Measurements from ENCODE around the gene PRM3. TPM values are rescaled to one million over a fixed set of nuclear protein-coding genes. Genes with fewer than 3 reads are reported as not detected.
A peak's percentile ranks its signal among the peaks of the same experiment; 100 is the strongest.

Gene PRM3
- total RNA-seq, 1 experiment from 2014 or later: not detected

DNA sequence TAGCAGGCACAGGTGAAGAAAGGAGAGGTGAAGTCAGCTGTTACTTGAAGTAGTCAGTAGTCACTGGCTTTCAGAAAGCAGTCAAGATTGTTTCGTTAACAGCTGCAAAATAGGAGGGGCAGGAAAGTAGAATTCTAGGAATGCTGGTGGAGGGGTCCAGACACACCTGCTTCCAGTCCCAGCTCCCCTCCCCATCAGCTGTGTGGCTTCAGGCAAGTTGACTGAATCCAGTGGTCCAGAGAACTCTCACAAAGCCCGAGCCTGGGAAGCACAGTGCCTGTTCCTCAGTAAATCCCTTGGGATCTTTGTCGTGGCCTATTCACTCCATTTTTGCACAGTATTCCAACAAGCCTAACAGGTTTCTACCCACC, 12.8 kb downstream of the PRM3 start:
- Histone ChIP-seq H2BK15ac (ENCODE audit: low read depth, low read length) (no peak overlapping the region), H4K5ac (ENCODE audit: insufficient read length, low read depth, low read length) (no peak overlapping the region), H2BK5ac (ENCODE audit: insufficient read length, low read length) (no peak overlapping the region), H2BK12ac (ENCODE audit: insufficient read length, low read depth, low read length) (no peak overlapping the region), H3K4me1 (ENCODE audit: insufficient read depth, low read length) (peaks cover 5% of the 10 kb centered on the region; the same call in 1 of the 2 replicates), H2AK5ac (ENCODE audit: insufficient read length, low read length) (no peak overlapping the region), H3K9ac (ENCODE audit: extremely low read depth, insufficient read length, low read length) (no peak overlapping the region), H4K20me1 (ENCODE audit: control insufficient read depth, insufficient read depth, insufficient read length) (no peaks in the 10 kb centered on the region), H3K14ac (ENCODE audit: insufficient read depth, low read length) (no peak overlapping the region), H3K56ac (ENCODE audit: insufficient read length, low read depth, low read length) (no peak overlapping the region), H3K23me2 (ENCODE audit: insufficient read length, low read depth, low read length, poor library complexity, severe bottlenecking) (peaks cover 9% of the 10 kb centered on the region), H2BK120ac (ENCODE audit: low read depth, low read length, poor library complexity, severe bottlenecking) (no peak overlapping the region), H3K23ac (ENCODE audit: insufficient read length, low read depth, low read length) (no peak overlapping the region), H4K91ac (ENCODE audit: insufficient read length, low read depth, low read length) (no peak overlapping the region), H3K18ac (ENCODE audit: insufficient read length, low read depth, low read length) (no peak overlapping the region), H3K27ac (ENCODE audit: insufficient read length, low read depth, low read length) (no peak overlapping the region), H3K4ac (ENCODE audit: low read depth, low read length) (no peak overlapping the region), H2BK20ac (ENCODE audit: low read depth, low read length, poor library complexity, severe bottlenecking) (no peak overlapping the region), H2AFZ (ENCODE audit: low read length) (no peak overlapping the region), H3K79me1 (ENCODE audit: insufficient read depth, low read depth, low read length, poor library complexity, severe bottlenecking) (no peaks in the 10 kb centered on the region), H3K27me3 (ENCODE audit: insufficient read depth, low read length) (no peaks in the 10 kb centered on the region), H4K8ac (replicated peaks; ENCODE audit: insufficient read length, low read depth, low read length) (no peak overlapping the region), H3T11ph (ENCODE audit: low read length) (no peak overlapping the region), H3K4me2 (ENCODE audit: insufficient read depth, insufficient read length, low read length) (no peak overlapping the region), H3K79me2 (ENCODE audit: insufficient read depth, low read length) (no peaks in the 10 kb centered on the region), H3K9me3 (ENCODE audit: control insufficient read depth, low read depth, low read length) (no peaks in the 10 kb centered on the region)
- H3K36me3 Mint-ChIP-seq (ENCODE audit: insufficient read depth in 1 of 3, low read depth in 3 of 3): no peaks in the 10 kb centered on the region
- peak overlapping the region in 1 of 3 experiments; percentile 76; a peak in 1 of 7 replicates for H3K27ac Mint-ChIP-seq
- H3K4me3 Mint-ChIP-seq: no peak overlapping the region
- no peaks in the 10 kb centered on the region; the same call in 1 of the 2 replicates for H3K27me3 Mint-ChIP-seq (ENCODE audit: low read depth)
- peak; percentile 63 for DNase-seq
- TF ChIP-seq, protein P1, sequence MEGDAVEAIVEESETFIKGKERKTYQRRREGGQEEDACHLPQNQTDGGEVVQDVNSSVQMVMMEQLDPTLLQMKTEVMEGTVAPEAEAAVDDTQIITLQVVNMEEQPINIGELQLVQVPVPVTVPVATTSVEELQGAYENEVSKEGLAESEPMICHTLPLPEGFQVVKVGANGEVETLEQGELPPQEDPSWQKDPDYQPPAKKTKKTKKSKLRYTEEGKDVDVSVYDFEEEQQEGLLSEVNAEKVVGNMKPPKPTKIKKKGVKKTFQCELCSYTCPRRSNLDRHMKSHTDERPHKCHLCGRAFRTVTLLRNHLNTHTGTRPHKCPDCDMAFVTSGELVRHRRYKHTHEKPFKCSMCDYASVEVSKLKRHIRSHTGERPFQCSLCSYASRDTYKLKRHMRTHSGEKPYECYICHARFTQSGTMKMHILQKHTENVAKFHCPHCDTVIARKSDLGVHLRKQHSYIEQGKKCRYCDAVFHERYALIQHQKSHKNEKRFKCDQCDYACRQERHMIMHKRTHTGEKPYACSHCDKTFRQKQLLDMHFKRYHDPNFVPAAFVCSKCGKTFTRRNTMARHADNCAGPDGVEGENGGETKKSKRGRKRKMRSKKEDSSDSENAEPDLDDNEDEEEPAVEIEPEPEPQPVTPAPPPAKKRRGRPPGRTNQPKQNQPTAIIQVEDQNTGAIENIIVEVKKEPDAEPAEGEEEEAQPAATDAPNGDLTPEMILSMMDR (conservative IDR thresholded peaks at IDR 0.05): no peak
- no peaks in the 10 kb centered on the region for H3K9me3 Mint-ChIP-seq
- WGBS (ENCODE audit: extremely low coverage, insufficient read length, low lambda C conversion rate): no CpG with 5 or more reads among the region's 3 CpGs
- peaks cover 15 to 18% of the 10 kb centered on the region in 2 experiments for H3K4me1 Mint-ChIP-seq

All from H9 (cell line).